Stomach (tissue), 9 donors: ENCODE results near the gene ORAI3. TPM values are rescaled to one million over a fixed set of nuclear protein-coding genes. Genes with fewer than 3 reads are reported as not detected.

Experiments used
- DNase-seq, 2 donors: peaks; one replicate each; pipeline versions ENCODE4 v3.0.0 to v3.0.0-alpha.2; 2013 to 2019
- H3K27ac ChIP-seq, 5 donors: fragments of 200-600 bp in 4 of 5; sonication (generic) in 4 of 5; one replicate each; pipeline ENCODE4 v1.5.1; 2013 to 2019; ENCODE audit warnings: mild to moderate bottlenecking in 1 of 5, moderate library complexity in 1 of 5
- H3K27me3 ChIP-seq, 3 donors: fragments of 200-600 bp; sonication (generic); one replicate each; pipeline ENCODE4 v1.5.1; 2017 to 2019; ENCODE audit warnings: mixed run types in 1 of 3
- H3K36me3 ChIP-seq, 4 donors: fragments of 200-600 bp; sonication (generic); 1 replicate in 3 of 4; 2 replicates in 1 of 4; pipeline ENCODE4 v1.5.1; 2016 to 2019
- H3K4me1 ChIP-seq, 4 donors: fragments of 200-600 bp; sonication (generic); one replicate each; pipeline ENCODE4 v1.5.1; 2016 to 2019
- H3K4me3 ChIP-seq, 4 donors: fragments of 200-600 bp; sonication (generic) in 3 of 4; one replicate each; pipeline ENCODE4 v1.5.1; 2016 to 2019; ENCODE audit warnings: mild to moderate bottlenecking in 1 of 4
- H3K9me3 ChIP-seq, 4 donors: fragments of 200-600 bp; sonication (generic); one replicate each; pipeline ENCODE4 v1.5.1; 2016 to 2019
- EP300 ChIP-seq: sonication (generic); formaldehyde crosslinking; IDR thresholded peaks from one replicate; pipeline ENCODE4 v1.6.1; 2017; ENCODE audit warnings: antibody characterized with exemption
- POLR2A ChIP-seq, 4 donors: fragments of 450-650 bp; IDR thresholded peaks; one replicate each; pipeline ENCODE4 v1.6.1; 2016; ENCODE audit warnings: antibody characterized with exemption in 4 of 4, control low read depth in 2 of 4, mild to moderate bottlenecking in 1 of 4, moderate library complexity in 1 of 4
- POLR2AphosphoS5 ChIP-seq, 3 donors: sonication (generic); formaldehyde crosslinking; IDR thresholded peaks; one replicate each; pipeline ENCODE4 v1.6.1; 2016; ENCODE audit warnings: antibody characterized with exemption in 3 of 3
- WGBS, 5 donors: extraction: QIAGEN DNeasy Blood & Tissue Kit in 3 of 5; methylation state at CpG; one replicate each; pipeline versions ENCODE4 v1.1.5 to v1.1.7; 2013 to 2018; 5-methylcytosine and 5-hydroxymethylcytosine counted together
- intact Hi-C: fragments of 100-400 bp; cut with DNase I; formaldehyde crosslinking; loops from one replicate; pipeline ENCODE4 v1.15.1; 2023; ENCODE audit warnings: low total_unique reads
- polyA plus RNA-seq, 3 donors: library from polyadenylated mRNA; stranded (reverse); fragments of 200-250 nt; gene quantifications; one replicate each; pipeline ENCODE4 v1.2.3, GENCODE V29; 2013
- total RNA-seq, 5 donors: library from RNA; depleted of rRNA; stranded (reverse); fragments of >200 nt; gene quantifications; one replicate each; pipeline versions ENCODE4 v1.1.0 to v1.2.3, GENCODE V29; 2014 to 2016
- TF ChIP-seq, protein P1 (sequence below), 7 experiments: fragments of 450-650 bp in 4 of 7; fragments of 200-600 bp in 3 of 7; sonication (generic) in 3 of 7; IDR thresholded peaks; one replicate each; pipeline ENCODE4 v1.5.1; 2016 to 2019; ENCODE audit warnings: antibody characterized with exemption in 7 of 7, control low read depth in 2 of 7, mild to moderate bottlenecking in 1 of 7
- donor health status: healthy with polysubstance abuse.
- donor health status: Bipolar disorder and iron deficiency.
- donor health status: healthy.

ORAI3 gene
- total and polyA plus RNA-seq, 8 donors: 6.7 to 26.0 (median 10.5) TPM; not detected in 1

DNA sequence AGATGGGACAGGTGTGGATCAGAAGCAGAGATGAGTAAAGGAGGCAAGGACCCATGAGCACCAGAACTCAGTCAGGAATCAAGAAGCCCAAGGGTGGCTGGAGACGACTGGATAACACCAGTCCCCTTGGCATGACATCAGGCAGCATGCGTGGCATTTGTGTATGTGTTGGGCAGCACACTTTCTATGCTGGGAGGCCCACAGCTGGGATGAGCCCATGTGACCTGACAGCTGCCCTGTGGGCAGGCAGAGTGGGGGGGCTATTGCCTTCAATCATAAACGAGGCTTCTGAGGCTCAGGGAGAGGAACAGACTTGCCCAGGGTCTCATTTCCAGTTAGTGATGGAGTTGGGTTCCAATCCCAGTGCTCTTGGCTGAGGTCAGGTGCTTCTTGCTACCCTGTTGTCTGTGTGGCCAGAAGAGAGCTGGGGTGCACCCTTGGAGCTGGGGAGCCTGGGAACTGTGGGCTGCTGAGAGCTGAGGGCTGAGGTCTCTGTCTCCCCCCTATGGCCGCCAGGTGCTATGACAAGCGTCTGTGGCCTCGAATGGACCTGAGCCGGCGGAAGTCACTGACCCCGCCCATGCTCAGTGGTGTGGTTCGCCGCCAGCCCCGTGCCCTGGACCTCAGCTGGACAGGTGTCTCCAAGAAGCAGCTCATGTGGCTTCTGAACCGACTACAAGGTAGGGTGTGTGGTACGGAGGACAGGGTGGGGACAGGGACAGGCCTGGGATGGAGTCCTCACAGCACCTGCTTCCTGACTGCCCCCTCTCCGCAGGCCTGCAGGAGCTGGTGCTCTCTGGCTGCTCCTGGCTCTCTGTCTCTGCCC, 7.1 kb upstream of the ORAI3 start:
- TF ChIP-seq, protein P1, sequence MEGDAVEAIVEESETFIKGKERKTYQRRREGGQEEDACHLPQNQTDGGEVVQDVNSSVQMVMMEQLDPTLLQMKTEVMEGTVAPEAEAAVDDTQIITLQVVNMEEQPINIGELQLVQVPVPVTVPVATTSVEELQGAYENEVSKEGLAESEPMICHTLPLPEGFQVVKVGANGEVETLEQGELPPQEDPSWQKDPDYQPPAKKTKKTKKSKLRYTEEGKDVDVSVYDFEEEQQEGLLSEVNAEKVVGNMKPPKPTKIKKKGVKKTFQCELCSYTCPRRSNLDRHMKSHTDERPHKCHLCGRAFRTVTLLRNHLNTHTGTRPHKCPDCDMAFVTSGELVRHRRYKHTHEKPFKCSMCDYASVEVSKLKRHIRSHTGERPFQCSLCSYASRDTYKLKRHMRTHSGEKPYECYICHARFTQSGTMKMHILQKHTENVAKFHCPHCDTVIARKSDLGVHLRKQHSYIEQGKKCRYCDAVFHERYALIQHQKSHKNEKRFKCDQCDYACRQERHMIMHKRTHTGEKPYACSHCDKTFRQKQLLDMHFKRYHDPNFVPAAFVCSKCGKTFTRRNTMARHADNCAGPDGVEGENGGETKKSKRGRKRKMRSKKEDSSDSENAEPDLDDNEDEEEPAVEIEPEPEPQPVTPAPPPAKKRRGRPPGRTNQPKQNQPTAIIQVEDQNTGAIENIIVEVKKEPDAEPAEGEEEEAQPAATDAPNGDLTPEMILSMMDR (IDR thresholded peaks at IDR 0.05): peak in 5 of 7 experiments; percentile 78 to 91 (median 83)
- TF ChIP-seq POLR2A (IDR thresholded peaks at IDR 0.05) (no peak), POLR2AphosphoS5 (IDR thresholded peaks at IDR 0.05) (peak in 1 of 3 donors; percentile 69), EP300 (no peak)
- H3K27me3 ChIP-seq: no peaks in the 10 kb centered on the region
- peaks cover 7 to 30% (median 16%) of the 10 kb centered on the region in 4 donors for H3K4me1 ChIP-seq
- DNase-seq: peak; percentile 84 to 92
- peaks cover 0 to 72% (median 70%) of the 10 kb centered on the region in 4 donors for H3K36me3 ChIP-seq
- H3K27ac ChIP-seq: peak overlapping the region; percentile 9 to 73 (median 54)
- intact Hi-C loops: no loop called here
- WGBS, 5 donors: 16 to 21% (median 20%) methylated on average over 14 to 15 of the region's 15 CpGs
- H3K9me3 ChIP-seq: no peaks in the 10 kb centered on the region
- peak overlapping the region in 1 of 4 donors; percentile 2 for H3K4me3 ChIP-seq

DNA sequence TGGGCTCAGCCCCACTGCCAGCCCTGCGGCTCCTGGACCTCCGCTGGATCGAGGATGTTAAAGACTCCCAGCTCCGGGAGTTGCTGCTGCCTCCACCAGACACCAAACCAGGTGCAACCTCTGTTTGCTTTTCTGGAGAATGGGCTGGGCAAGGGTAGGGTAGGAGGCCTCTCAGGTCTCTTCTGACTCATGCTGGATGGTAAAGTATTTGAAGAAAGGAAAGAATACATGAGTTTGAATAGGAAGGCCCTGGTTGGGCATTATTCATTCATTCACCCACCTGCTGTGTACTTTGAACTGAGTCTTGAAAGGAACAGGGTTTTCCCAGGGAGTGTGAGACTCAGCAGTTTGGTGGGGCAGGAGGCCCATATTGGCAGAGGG, 6.5 kb upstream of the ORAI3 start:
- Histone ChIP-seq H3K4me3 (peak overlapping the region in 1 of 4 donors; percentile 2), H3K27me3 (no peaks in the 10 kb centered on the region), H3K4me1 (peaks cover 7 to 30% (median 16%) of the 10 kb centered on the region in 4 donors), H3K36me3 (peaks cover 0 to 75% (median 72%) of the 10 kb centered on the region in 4 donors), H3K27ac (peak overlapping the region; percentile 9 to 73 (median 54)), H3K9me3 (no peaks in the 10 kb centered on the region)
- TF ChIP-seq POLR2AphosphoS5 (IDR thresholded peaks at IDR 0.05): no peak
- TF ChIP-seq POLR2A (IDR thresholded peaks at IDR 0.05): no peak
- TF ChIP-seq EP300: no peak
- TF ChIP-seq, protein P1 (IDR thresholded peaks at IDR 0.05): no peak
- WGBS, 5 donors: 45 to 74% (median 64%) methylated on average over 4 of the region's 4 CpGs
- intact Hi-C loops: no loop called here
- DNase-seq: no peak

DNA sequence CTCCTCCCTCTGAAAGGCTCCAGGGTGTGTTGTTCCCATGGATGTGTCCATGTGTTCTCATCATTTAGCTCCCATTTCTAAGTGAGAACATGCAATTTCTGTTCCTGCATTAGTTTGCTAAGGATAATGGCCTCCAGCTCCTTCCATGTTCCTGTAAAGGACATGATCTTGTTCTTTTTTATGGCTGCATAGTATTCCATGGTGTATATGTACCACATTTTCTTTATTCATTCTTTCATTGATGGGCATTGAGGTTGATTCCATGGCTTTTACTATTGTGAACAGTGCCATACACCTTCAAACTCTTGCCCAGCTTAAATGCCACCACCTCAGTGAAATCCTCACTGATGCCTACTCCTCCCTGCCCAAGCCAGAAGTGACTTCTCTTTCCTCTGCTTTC, 4.5 kb upstream of the ORAI3 start:
- peaks cover 7 to 27% (median 25%) of the 10 kb centered on the region in 4 donors for H3K4me1 ChIP-seq
- intact Hi-C loops: no loop called here
- no peaks in the 10 kb centered on the region for H3K27me3 ChIP-seq
- H3K27ac ChIP-seq: no peak overlapping the region
- H3K36me3 ChIP-seq: peaks cover 0 to 70% (median 69%) of the 10 kb centered on the region in 4 donors
- no peak for DNase-seq
- TF ChIP-seq EP300 (no peak), POLR2A (IDR thresholded peaks at IDR 0.05) (no peak), POLR2AphosphoS5 (IDR thresholded peaks at IDR 0.05) (no peak)
- TF ChIP-seq, protein P1 (IDR thresholded peaks at IDR 0.05): no peak
- H3K9me3 ChIP-seq: no peaks in the 10 kb centered on the region
- H3K4me3 ChIP-seq: no peak overlapping the region

DNA sequence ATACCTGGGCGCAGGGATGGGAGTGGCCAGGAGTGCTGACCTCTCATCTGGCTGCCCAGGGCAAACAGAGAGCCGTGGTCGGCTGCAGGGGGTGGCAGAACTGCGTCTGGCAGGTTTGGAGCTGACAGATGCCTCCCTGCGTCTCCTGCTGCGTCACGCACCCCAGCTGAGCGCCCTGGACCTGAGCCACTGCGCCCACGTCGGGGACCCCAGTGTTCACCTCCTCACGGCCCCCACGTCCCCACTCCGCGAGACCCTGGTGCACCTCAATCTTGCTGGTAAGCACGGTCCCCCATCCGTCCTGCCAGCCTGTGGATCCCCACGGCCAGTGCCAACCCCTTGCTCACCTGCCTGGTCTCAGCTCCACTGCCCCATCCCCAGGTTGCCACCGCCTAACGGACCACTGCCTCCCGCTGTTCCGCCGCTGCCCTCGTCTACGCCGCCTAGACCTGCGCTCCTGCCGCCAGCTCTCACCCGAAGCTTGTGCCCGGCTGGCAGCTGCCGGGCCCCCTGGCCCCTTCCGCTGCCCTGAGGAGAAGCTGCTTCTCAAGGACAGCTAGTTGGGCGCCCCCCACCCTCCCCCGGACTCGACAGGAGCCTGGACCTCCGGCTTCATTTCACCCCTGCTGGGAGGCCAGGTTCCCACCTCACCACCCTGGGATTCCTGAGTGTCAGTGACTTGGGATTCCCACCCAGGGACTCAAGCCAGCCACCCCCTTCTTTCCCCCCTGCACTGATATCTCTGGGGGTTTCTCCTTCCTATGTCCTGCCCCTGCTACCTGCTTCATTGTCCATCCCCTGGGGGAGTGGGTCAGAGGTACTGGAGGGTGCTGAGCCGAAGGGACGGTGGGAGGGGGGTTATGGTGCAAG, 2.0 kb upstream of the ORAI3 start:
- WGBS, 5 donors: 83 to 87% (median 85%) methylated on average over 26 to 38 of the region's 38 CpGs
- H3K36me3 ChIP-seq: peaks cover 0 to 52% (median 48%) of the 10 kb centered on the region in 4 donors
- intact Hi-C loops: no loop called here
- no peak overlapping the region for H3K4me3 ChIP-seq
- peak overlapping the region in 1 of 5 donors; percentile 92 for H3K27ac ChIP-seq
- peak in 1 of 2 donors; percentile 50 for DNase-seq
- TF ChIP-seq, protein P1 (IDR thresholded peaks at IDR 0.05): no peak
- no peak for TF ChIP-seq POLR2A (IDR thresholded peaks at IDR 0.05)
- no peak for TF ChIP-seq POLR2AphosphoS5 (IDR thresholded peaks at IDR 0.05)
- TF ChIP-seq EP300: no peak
- no peaks in the 10 kb centered on the region for H3K27me3 ChIP-seq
- H3K9me3 ChIP-seq: no peaks in the 10 kb centered on the region
- H3K4me1 ChIP-seq: peaks cover 24 to 50% (median 45%) of the 10 kb centered on the region in 4 donors
